ENCODE results near the gene ARHGEF25.
"Not testable (repeated sequence)": the region's sequence is repeated elsewhere in the genome, so short reads cannot be mapped to it uniquely, and the experiment has no call there.

Gene ARHGEF25

DNA sequence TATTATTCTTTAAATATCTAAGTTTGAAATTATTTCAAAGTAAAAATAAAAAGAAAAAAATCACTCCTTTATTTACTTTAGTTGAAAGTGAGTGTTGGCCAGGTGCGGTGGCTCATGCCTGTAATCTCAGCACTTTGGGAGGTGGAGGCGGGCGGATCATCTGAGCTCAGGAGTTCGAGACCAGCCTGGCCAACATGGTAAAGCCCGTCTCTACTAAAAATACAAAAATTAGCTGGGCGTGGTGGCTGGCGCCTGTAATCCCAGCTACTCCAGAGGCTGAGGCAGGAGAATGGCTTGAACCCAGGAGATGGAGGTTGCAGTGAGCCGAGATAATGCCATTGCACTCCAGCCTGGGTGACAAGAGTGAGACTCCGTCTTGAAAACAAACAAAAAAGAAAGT, 25.5 kb downstream of the ARHGEF25 start:
- not testable (repeated sequence) for DNase-seq (ENCODE audit: low spot score)

- DNase-seq (ENCODE audit: low spot score) = no peak
Observed at GRCh38 chr12:57637364-57637763, 26.1 kb downstream of the ARHGEF25 start.

DNA sequence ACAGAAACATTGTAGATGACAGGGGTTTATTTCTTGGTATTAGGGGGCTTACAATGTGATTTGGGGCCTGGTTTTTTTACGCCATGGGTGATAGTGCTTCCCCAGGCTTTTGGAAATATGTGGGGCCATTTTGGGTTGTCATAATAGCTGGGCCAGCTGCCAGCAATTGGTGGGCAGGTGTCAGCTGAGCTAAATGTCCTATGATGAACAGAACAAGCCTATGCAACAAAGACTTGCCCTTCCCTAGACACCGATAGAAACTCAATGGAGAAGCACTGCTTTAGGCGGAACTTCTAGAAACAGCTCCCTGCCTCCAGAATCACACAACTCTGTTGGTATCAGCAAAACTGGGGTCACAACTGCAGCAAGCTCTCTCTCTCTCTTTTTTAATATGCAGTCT, 26.9 kb downstream of the ARHGEF25 start:
- no peak for DNase-seq (ENCODE audit: low spot score)

GRCh38 chr12:57640175-57641042, 29.2 kb downstream of the ARHGEF25 start:
- no peak for DNase-seq (ENCODE audit: low spot score)

- DNase-seq (ENCODE audit: low spot score) = no peak
Observed at GRCh38 chr12:57641699-57642442, 30.6 kb downstream of the ARHGEF25 start.

DNA sequence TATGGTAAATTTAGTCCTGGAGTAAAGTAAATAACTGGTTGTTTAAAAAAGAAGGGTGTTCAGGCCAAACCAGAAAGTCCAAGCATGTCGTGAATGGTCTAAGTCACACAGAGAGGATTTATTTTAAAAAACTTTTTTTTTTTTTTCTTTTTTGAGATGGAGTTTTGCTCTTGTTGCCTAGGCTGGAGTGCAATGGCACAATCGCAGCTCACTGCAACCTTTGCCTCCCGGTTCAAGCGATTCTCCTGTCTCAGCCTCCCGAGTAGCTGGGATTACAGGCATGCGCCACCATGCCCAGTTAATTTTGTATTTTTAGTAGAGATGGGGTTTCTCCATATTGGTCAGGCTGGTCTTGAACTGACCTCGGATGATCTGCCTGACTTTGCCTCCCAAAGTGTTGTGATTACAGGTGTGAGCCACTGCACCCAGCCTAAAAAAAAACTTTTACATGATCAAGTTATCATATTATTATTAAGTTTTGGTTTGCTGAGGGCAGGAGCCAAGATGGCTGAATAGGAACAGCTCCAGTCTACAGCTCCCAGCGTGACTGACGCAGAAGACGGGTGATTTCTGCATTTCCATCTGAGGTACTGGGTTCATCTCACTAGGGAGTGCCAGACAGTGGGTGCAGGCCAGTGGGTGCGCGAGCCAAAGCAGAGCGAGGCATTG, 34.9 kb downstream of the ARHGEF25 start:
- DNase-seq (ENCODE audit: low spot score) = not testable (repeated sequence)

DNA sequence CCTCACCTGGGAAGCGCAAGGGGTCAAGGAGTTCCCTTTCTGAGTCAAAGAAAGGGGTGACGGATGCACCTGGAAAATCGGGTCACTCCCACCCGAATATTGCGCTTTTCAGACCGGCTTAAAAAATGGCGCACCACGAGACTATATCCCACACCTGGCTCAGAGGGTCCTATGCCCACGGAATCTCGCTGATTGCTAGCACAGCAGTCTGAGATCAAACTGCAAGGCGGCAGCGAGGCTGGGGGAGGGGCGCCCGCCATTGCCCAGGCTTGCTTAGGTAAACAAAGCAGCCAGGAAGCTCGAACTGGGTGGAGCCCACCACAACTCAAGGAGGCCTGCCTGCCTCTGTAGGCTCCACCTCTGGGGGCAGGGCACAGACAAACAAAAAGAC, 35.4 kb downstream of the ARHGEF25 start:
- not testable (repeated sequence) for DNase-seq (ENCODE audit: low spot score)

- no peak for DNase-seq (ENCODE audit: low spot score)
Observed at GRCh38 chr12:57654042-57654441, 42.8 kb downstream of the ARHGEF25 start.

DNA sequence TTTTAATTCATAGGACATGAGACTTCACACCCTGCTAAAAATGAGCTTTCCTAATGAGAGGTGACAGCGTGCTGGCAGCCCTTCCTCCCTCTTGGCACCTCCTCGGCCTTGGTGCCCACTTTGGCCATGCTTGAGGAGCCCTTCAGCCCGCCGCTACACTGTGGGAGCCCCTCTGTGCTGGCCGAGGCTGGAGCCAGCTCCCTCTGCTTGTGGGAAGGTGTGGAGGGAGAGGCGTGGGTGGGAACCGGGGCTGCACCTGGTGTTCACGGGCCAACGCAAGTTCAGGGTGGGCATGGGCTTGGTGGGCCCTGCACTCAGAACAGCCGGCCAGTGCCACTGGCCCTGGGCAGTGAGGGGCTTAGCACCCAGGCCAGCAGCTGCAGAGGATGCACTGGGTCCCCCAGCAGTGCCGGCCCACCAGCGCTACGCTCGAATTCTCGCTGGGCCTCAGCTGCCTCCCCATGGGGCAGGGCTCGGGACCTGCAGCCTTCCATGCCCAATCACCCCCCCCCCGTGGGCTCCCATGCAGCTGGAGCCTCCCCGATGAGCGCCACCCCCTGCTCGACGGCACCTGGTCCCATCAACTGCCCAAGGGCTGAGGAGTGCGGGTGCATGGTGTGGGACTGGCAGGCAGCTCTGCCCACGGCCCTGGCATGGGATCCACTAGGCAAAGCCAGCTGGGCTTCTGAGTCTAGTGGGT, 44.5 kb downstream of the ARHGEF25 start:
- no peak for DNase-seq (ENCODE audit: low spot score)

DNA sequence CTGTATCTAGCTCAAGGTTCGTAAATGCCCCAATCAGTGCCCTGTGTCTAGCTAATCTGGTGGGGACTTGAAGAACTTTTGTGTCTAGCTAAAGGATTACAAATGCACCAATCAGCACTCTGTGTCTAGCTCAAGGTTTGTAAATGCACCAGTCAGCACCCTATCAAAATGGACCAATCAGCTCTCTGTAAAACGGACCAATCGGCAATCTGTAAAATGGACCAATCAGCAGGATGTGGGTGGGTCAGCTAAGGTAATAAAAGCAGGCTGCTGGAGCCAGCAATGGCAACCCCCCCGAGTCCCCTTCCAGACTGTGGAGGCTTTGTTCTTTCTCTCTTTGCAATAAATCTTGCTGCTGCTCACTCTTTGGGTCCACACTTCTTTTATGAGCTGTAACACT, 45.2 kb downstream of the ARHGEF25 start:
- DNase-seq (ENCODE audit: low spot score) = not testable (repeated sequence)

GRCh38 chr12:57657744-57658143, 46.5 kb downstream of the ARHGEF25 start:
- DNase-seq (ENCODE audit: low spot score) = no peak

DNA sequence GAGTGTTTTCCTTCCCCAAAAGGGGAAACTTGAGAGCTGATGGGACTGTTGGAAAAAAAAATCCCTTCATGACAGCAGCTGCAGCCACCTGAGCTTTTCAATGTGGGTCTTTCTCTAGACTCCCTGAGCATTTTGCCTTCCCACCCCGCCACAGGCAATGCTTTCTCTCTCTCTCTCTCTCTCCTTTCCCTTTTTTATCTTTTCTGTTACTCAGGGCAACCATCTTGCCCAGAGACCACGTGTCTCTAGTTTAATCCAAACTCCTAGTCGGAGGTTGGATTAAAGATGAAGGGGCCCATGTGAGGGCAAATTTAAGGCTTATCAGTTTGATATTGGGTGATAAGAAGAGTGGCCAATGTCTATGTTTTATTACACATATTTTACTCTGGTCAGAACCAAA, 47.7 kb downstream of the ARHGEF25 start:
- DNase-seq (ENCODE audit: low spot score) = no peak

- DNase-seq (ENCODE audit: low spot score) = no peak
Observed at GRCh38 chr12:57661376-57661775, 50.1 kb downstream of the ARHGEF25 start.

- DNase-seq (ENCODE audit: low spot score) = not testable (repeated sequence)
Observed at GRCh38 chr12:57665066-57665820, 54.0 kb downstream of the ARHGEF25 start.

All from globus pallidus (tissue), 1 donor.